NOMO-1 treated with DMSO at 0.1 percent for 48 hours (cell line): ENCODE measurements around the gene FAF1.
"Not testable (repeated sequence)": the region's sequence is repeated elsewhere in the genome, so short reads cannot be mapped to it uniquely, and the experiment has no call there.

Experiments
- DNase-seq: peaks from one replicate; lab custom pipeline; 2025; ENCODE audit not compliant: unreplicated experiment; lab: John Stamatoyannopoulos, UW

Gene FAF1

GRCh38 chr1:50917138-50918137, 42.6 kb downstream of the FAF1 start:
- DNase-seq = peak; percentile 55

- no peak for DNase-seq
These were observed 44.4 kb downstream of the FAF1 start for GRCh38 chr1:50915621-50916020.

- DNase-seq = no peak
These were observed 46.1 kb downstream of the FAF1 start for GRCh38 chr1:50913954-50914353.

- not testable (repeated sequence) for DNase-seq
These were observed 49.7 kb downstream of the FAF1 start for GRCh38 chr1:50910356-50910755.

- not testable (repeated sequence) for DNase-seq
These were observed 52.5 kb downstream of the FAF1 start for GRCh38 chr1:50907610-50908009.

GRCh38 chr1:50906050-50906449, 54.0 kb downstream of the FAF1 start:
- DNase-seq = not testable (repeated sequence)

- DNase-seq = no peak
These were observed 57.6 kb downstream of the FAF1 start for GRCh38 chr1:50902419-50902818.

GRCh38 chr1:50901872-50902271, 58.2 kb downstream of the FAF1 start:
- no peak for DNase-seq

- DNase-seq = no peak
These were observed 61.3 kb downstream of the FAF1 start for GRCh38 chr1:50898773-50899172.

- DNase-seq = no peak
These were observed 65.7 kb downstream of the FAF1 start for GRCh38 chr1:50894340-50894739.

- no peak for DNase-seq
These were observed 66.6 kb downstream of the FAF1 start for GRCh38 chr1:50893466-50893865.

- not testable (repeated sequence) for DNase-seq
These were observed 72.5 kb downstream of the FAF1 start for GRCh38 chr1:50887555-50887954.

GRCh38 chr1:50880373-50880772, 79.7 kb downstream of the FAF1 start:
- no peak for DNase-seq

GRCh38 chr1:50879137-50879536, 80.9 kb downstream of the FAF1 start:
- DNase-seq = no peak

- no peak for DNase-seq
These were observed 81.6 kb downstream of the FAF1 start for GRCh38 chr1:50878434-50878833.

- peak; percentile 75 for DNase-seq
These were observed 82.4 kb downstream of the FAF1 start for GRCh38 chr1:50877641-50878040.

- DNase-seq = peak; percentile 96
These were observed 86.4 kb downstream of the FAF1 start for GRCh38 chr1:50873458-50874187.

GRCh38 chr1:50864845-50865244, 95.2 kb downstream of the FAF1 start:
- DNase-seq = not testable (repeated sequence)

- DNase-seq = no peak
These were observed 98.3 kb downstream of the FAF1 start for GRCh38 chr1:50861772-50862171.

- DNase-seq = no peak
These were observed 99.4 kb downstream of the FAF1 start for GRCh38 chr1:50860702-50861101.

GRCh38 chr1:50860256-50860655, 99.8 kb downstream of the FAF1 start:
- no peak for DNase-seq

- DNase-seq = no peak
These were observed 100.4 kb downstream of the FAF1 start for GRCh38 chr1:50859657-50860056.
